Measurements from ENCODE around the gene GPANK1. TPM values are rescaled to one million over a fixed set of nuclear protein-coding genes. Genes with fewer than 3 reads are reported as not detected.

The GPANK1 gene
- total RNA-seq, 1 experiment from 2014 or later, result 11.5 TPM

DNA sequence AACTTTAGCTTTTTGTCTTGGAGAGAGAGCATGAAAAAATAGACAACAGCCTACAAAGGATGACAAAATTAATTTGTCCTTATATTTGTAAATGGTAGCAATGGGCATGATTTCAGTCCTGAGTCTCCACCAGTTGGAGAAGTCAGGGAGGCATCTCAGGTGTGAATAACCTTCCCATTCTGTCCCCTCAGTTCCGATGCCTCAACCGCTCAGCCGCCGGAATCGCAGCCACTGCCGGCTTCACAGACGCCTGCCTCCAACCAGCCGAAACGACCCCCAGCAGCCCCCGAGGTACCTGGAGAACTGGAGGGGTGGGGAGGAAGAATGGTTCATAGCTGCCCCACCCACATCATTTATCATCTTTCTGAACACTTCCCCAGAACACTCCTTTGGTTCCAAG lies 40.7 kb downstream of the GPANK1 start:
- Histone ChIP-seq H3K9me3 (ENCODE audit: insufficient read depth, low read depth) (no peaks in the 10 kb centered on the region), H3K36me3 (ENCODE audit: low read depth) (peaks cover 62% of the 10 kb centered on the region)
- POLR2A ChIA-PET (ENCODE audit: unreplicated experiment), result interaction anchor here (0.7 kb wide), 1 partner anchor 92 kb away, joined by 5 read pairs; no protein-coding TSS in a partner anchor

DNA sequence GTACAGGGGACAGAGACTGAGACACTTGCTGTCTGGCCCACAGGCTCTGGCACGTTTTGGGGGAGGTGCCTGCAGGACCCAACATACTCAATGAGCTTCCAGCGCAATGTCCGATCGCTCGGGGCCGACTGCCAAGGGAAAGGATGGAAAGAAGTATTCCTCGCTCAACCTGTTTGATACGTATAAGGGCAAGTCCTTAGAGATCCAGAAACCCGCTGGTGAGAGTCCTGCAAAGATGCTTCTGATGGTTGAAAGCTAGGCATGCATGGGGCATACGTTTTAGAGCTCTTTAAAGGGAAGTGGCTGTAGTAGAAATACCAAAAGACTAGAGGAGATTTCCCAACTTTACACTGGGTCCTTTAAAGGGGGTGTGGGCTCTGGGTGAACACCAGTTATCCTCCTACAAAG lies 42.1 kb downstream of the GPANK1 start:
- TF ChIP-seq EZH2 (IDR thresholded peaks at IDR 0.05; ENCODE audit: low read depth), result no peak
- TF ChIP-seq, protein P1, sequence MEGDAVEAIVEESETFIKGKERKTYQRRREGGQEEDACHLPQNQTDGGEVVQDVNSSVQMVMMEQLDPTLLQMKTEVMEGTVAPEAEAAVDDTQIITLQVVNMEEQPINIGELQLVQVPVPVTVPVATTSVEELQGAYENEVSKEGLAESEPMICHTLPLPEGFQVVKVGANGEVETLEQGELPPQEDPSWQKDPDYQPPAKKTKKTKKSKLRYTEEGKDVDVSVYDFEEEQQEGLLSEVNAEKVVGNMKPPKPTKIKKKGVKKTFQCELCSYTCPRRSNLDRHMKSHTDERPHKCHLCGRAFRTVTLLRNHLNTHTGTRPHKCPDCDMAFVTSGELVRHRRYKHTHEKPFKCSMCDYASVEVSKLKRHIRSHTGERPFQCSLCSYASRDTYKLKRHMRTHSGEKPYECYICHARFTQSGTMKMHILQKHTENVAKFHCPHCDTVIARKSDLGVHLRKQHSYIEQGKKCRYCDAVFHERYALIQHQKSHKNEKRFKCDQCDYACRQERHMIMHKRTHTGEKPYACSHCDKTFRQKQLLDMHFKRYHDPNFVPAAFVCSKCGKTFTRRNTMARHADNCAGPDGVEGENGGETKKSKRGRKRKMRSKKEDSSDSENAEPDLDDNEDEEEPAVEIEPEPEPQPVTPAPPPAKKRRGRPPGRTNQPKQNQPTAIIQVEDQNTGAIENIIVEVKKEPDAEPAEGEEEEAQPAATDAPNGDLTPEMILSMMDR (conservative IDR thresholded peaks at IDR 0.05), result no peak
- Histone ChIP-seq H3F3A (ENCODE audit: insufficient read depth, low read depth) (peaks cover 37% of the 10 kb centered on the region), H3K27me3 (ENCODE audit: insufficient read depth, low read depth) (no peaks in the 10 kb centered on the region), H3K4me1 (replicated peaks; ENCODE audit: insufficient read depth) (peaks cover 20% of the 10 kb centered on the region), H3K36me3 (ENCODE audit: low read depth) (peaks cover 50% of the 10 kb centered on the region), H4K20me1 (ENCODE audit: insufficient read depth) (peaks cover 3% of the 10 kb centered on the region; the same call in 1 of the 2 replicates), H3K9me3 (ENCODE audit: insufficient read depth, low read depth) (no peaks in the 10 kb centered on the region), H2AFZ (no peak overlapping the region), H3K9me2 (ENCODE audit: insufficient read depth) (no peaks in the 10 kb centered on the region), H3K4me3 (peak overlapping the region; percentile 87; the same call in 1 of the 2 replicates), H3K27ac (no peak overlapping the region), H3K4me2 (peak overlapping the region; percentile 87), H3K79me2 (ENCODE audit: low read depth) (peaks cover 51% of the 10 kb centered on the region)
- ChIA-PET CTCF (interaction anchor here (0.5 kb wide), 1 partner anchor 21 kb away, joined by 5 read pairs; no protein-coding TSS in a partner anchor), POLR2A (ENCODE audit: unreplicated experiment) (interaction anchor here (0.6 to 0.7 kb wide), 3 partner anchors 30 to 540 kb away, joined by 3 to 8 read pairs (median 6); partner anchors contain the start of gene APOM)
- intact Hi-C loops (cut with micrococcal nuclease; ENCODE audit: unreplicated experiment), result no loop called here
- BruUV-seq (replicated peaks), result no TSS peak
- DNase-seq, result no peak

More for the DNA sequence above, 40.7 kb downstream of the GPANK1 start:
- intact Hi-C loops (cut with micrococcal nuclease; ENCODE audit: unreplicated experiment), result no loop called here
- H3K4me1 ChIP-seq (replicated peaks; ENCODE audit: insufficient read depth), result peaks cover 20% of the 10 kb centered on the region
- CTCF ChIA-PET, result no interaction called here
- no TSS peak for BruUV-seq (replicated peaks)
- TF ChIP-seq, protein P1 (conservative IDR thresholded peaks at IDR 0.05), result no peak
- no peak for TF ChIP-seq EZH2 (IDR thresholded peaks at IDR 0.05; ENCODE audit: low read depth)
- H3F3A ChIP-seq (ENCODE audit: insufficient read depth, low read depth), result peaks cover 37% of the 10 kb centered on the region
- peaks cover 3% of the 10 kb centered on the region; the same call in 1 of the 2 replicates for H4K20me1 ChIP-seq (ENCODE audit: insufficient read depth)
- no peak overlapping the region for H2AFZ ChIP-seq
- no peak overlapping the region for H3K4me3 ChIP-seq
- no peaks in the 10 kb centered on the region for H3K27me3 ChIP-seq (ENCODE audit: insufficient read depth, low read depth)
- DNase-seq, result no peak
- no peak overlapping the region for H3K27ac ChIP-seq
- H3K4me2 ChIP-seq, result no peak overlapping the region
- no peaks in the 10 kb centered on the region for H3K9me2 ChIP-seq (ENCODE audit: insufficient read depth)
- H3K79me2 ChIP-seq (ENCODE audit: low read depth), result peaks cover 51% of the 10 kb centered on the region

DNA sequence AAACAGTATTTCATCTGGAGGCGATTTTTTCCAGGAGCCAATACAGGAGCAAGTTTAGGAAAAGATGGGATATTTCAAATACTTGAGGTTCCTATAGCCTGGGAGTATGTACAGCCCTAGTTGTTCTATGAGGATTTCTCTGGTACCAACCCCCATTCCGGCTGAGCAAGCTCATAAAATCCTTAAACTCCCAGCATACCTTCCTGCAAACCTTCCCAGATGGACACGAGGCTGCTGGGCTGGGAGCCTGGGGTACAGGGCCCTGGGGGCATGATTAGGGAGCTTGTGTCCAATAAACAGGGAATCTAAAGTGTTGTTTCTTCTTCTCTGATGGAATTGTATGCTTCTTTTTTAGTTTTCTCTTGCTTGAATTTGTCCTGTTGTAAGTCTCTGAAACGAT lies 42.8 kb downstream of the GPANK1 start:
- Histone ChIP-seq H2AFZ (no peak overlapping the region), H3K27ac (peak overlapping the region; percentile 79; the same call in 1 of the 2 replicates), H3K4me1 (replicated peaks; ENCODE audit: insufficient read depth) (peaks cover 20% of the 10 kb centered on the region), H3K4me2 (peak overlapping the region; percentile 87), H3K27me3 (ENCODE audit: insufficient read depth, low read depth) (no peaks in the 10 kb centered on the region), H3F3A (ENCODE audit: insufficient read depth, low read depth) (peaks cover 36% of the 10 kb centered on the region), H3K4me3 (peak overlapping the region; percentile 87), H3K79me2 (ENCODE audit: low read depth) (peaks cover 51% of the 10 kb centered on the region), H4K20me1 (ENCODE audit: insufficient read depth) (peaks cover 3% of the 10 kb centered on the region; the same call in 1 of the 2 replicates), H3K36me3 (ENCODE audit: low read depth) (peaks cover 49% of the 10 kb centered on the region), H3K9me2 (ENCODE audit: insufficient read depth) (no peaks in the 10 kb centered on the region), H3K9me3 (ENCODE audit: insufficient read depth, low read depth) (no peaks in the 10 kb centered on the region)
- intact Hi-C loops (cut with micrococcal nuclease; ENCODE audit: unreplicated experiment), result loop anchor here (2.0 kb wide), 1 partner anchor 17 kb away; no protein-coding TSS in a partner anchor
- DNase-seq, result no peak
- ChIA-PET POLR2A (ENCODE audit: unreplicated experiment) (interaction anchor here (0.7 kb wide), 1 partner anchor 124 kb away, joined by 4 read pairs; the partner anchor contains the start of gene MICB), CTCF (interaction anchor here (0.6 kb wide), 1 partner anchor 37 kb away, joined by 3 read pairs; no protein-coding TSS in a partner anchor)
- TF ChIP-seq EZH2 (IDR thresholded peaks at IDR 0.05; ENCODE audit: low read depth), result no peak
- TF ChIP-seq, protein P1 (conservative IDR thresholded peaks at IDR 0.05), result no peak
- no TSS peak for BruUV-seq (replicated peaks)
